Measurements from ENCODE around the gene GABRB1. TPM values are rescaled to one million over a fixed set of nuclear protein-coding genes. Genes with fewer than 3 reads are reported as not detected.

GABRB1 gene
- total and polyA plus RNA-seq, 2 of the 8 experiments (the other 6 are each of a cell fraction or from before 2014, with no cell fraction given), result 0.22 to 0.38 TPM

DNA sequence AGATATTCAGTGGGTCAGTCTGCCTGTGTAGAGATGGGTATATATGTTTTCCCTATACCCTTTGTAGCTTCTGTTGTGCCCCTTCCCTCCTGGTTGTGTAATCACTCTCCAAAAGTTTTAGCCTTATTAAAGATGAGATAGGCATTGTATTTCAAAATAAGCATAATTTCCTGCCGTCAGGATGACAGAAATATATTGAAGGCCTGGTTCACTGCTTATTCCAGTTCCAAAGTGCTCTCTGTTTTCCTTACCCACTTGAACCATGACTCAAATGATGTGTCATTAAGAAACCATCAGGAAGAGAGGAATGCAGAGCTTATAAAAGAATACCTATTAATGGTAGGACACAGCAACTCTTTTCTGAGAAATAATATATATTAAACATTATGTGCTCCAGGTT lies 178.5 kb downstream of the GABRB1 start:
- TF ChIP-seq KDM1A (IDR thresholded peaks at IDR 0.05; ENCODE audit: borderline replicate concordance, low read length) (no peak), TAF1 (IDR thresholded peaks at IDR 0.05; ENCODE audit: low read depth, low read length) (no peak)
- Histone ChIP-seq H3K23me2 (ENCODE audit: low read depth, low read length) (no peaks in the 10 kb centered on the region), H3K23ac (ENCODE audit: insufficient read length) (no peak overlapping the region), H3K9ac (replicated peaks in 1 of 4; ENCODE audit: extremely low read depth in 1 of 4, low read depth in 3 of 4, low read length in 3 of 4) (no peak overlapping the region), H2BK120ac (replicated peaks; ENCODE audit: low read depth, low read length) (no peak overlapping the region), H2BK5ac (ENCODE audit: low read depth, low read length) (no peak overlapping the region), H4K20me1 (replicated peaks in 1 of 2; ENCODE audit: control insufficient read depth in 1 of 2, insufficient read depth in 2 of 2, low read length in 2 of 2) (no peaks in the 10 kb centered on the region), H4K91ac (replicated peaks; ENCODE audit: insufficient read length, low read length) (no peak overlapping the region), H3K79me2 (ENCODE audit: control insufficient read depth in 1 of 2, insufficient read depth in 2 of 2, low read length in 2 of 2) (no peaks in the 10 kb centered on the region), H3K36me3 (ENCODE audit: control insufficient read depth in 2 of 4, insufficient read depth in 4 of 4, low read length in 3 of 4) (no peaks in the 10 kb centered on the region), H3K4me3 (ENCODE audit: extremely low read depth in 1 of 4, insufficient read depth in 2 of 4, low read depth in 3 of 4, low read length in 4 of 4) (no peak overlapping the region), H3K79me1 (ENCODE audit: low read depth, low read length) (no peaks in the 10 kb centered on the region), H3K56ac (replicated peaks; ENCODE audit: insufficient read length, low read depth, low read length) (no peak overlapping the region), H2BK15ac (ENCODE audit: low read length) (no peak overlapping the region), H3K18ac (ENCODE audit: extremely low read depth, low read length) (no peak overlapping the region), H2BK12ac (ENCODE audit: low read depth, low read length) (no peak overlapping the region), H3K4me2 (ENCODE audit: insufficient read depth in 1 of 2, low read depth in 2 of 2, low read length in 2 of 2) (no peak overlapping the region), H3K4me1 (replicated peaks in 1 of 4; ENCODE audit: control insufficient read depth in 3 of 4, insufficient read depth in 4 of 4, low read length in 3 of 4) (peaks cover 0 to 6% (median 0%) of the 10 kb centered on the region in 4 experiments; a peak in 2 of 7 replicates), H3K9me3 (ENCODE audit: insufficient read depth in 2 of 2, low read depth in 1 of 2, low read length in 1 of 2) (no peaks in the 10 kb centered on the region), H3K14ac (ENCODE audit: insufficient read length) (no peak overlapping the region), H2AFZ (ENCODE audit: low read length) (no peak overlapping the region), H4K5ac (ENCODE audit: insufficient read length, low read depth, low read length) (no peak overlapping the region), H4K8ac (ENCODE audit: extremely low read depth, insufficient read depth, low read length) (no peak overlapping the region), H2AK5ac (ENCODE audit: low read depth, low read length) (no peak overlapping the region), H2BK20ac (ENCODE audit: low read length) (no peak overlapping the region), H3K27me3 (replicated peaks in 1 of 4; ENCODE audit: control insufficient read depth in 3 of 4, extremely low read depth in 1 of 4, insufficient read depth in 3 of 4, low read length in 3 of 4) (no peaks in the 10 kb centered on the region), H3K27ac (ENCODE audit: low read depth, low read length) (no peak overlapping the region), H3K4ac (replicated peaks; ENCODE audit: insufficient read length, low read depth, low read length) (no peak overlapping the region)
- ChIA-PET CTCF (ENCODE audit: partially characterized antibody) (no interaction called here), POLR2A (ENCODE audit: partially characterized antibody) (interaction anchor here (0.6 kb wide), 1 partner anchor 278 kb away, joined by 3 read pairs; no protein-coding TSS in a partner anchor)
- no peak for DNase-seq (ENCODE audit: low read depth in 1 of 2, low spot score in 2 of 2)
- WGBS, 2 experiments (ENCODE audit: extremely low coverage in 1 of 2, insufficient coverage in 1 of 2, insufficient read length in 1 of 2, insufficient replicate concordance in 2 of 2, low coverage in 1 of 2, low lambda C conversion rate in 2 of 2, missing lambda C conversion rate in 1 of 2), result 69% methylated on average over 1 of the region's 1 CpG; no CpG with 5 or more reads in 1 of the 2 experiments
- FAIRE-seq, result no peak

Data from H1 (cell line).